Measurements from ENCODE around the gene TGFBR2. TPM values are rescaled to one million over a fixed set of nuclear protein-coding genes. Genes with fewer than 3 reads are reported as not detected.

TGFBR2 gene
- total and polyA plus RNA-seq, 10 of the 15 experiments (the other 5 are each of a cell fraction or from before 2014, with no cell fraction given): 0.02 to 0.98 (median 0.18) TPM; not detected in 1

- TF ChIP-seq, protein P1, sequence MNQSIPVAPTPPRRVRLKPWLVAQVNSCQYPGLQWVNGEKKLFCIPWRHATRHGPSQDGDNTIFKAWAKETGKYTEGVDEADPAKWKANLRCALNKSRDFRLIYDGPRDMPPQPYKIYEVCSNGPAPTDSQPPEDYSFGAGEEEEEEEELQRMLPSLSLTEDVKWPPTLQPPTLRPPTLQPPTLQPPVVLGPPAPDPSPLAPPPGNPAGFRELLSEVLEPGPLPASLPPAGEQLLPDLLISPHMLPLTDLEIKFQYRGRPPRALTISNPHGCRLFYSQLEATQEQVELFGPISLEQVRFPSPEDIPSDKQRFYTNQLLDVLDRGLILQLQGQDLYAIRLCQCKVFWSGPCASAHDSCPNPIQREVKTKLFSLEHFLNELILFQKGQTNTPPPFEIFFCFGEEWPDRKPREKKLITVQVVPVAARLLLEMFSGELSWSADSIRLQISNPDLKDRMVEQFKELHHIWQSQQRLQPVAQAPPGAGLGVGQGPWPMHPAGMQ (IDR thresholded peaks at IDR 0.05; ENCODE audit: borderline replicate concordance): no peak
- no peak for TF ChIP-seq BHLHE40 (IDR thresholded peaks at IDR 0.05; ENCODE audit: borderline replicate concordance in 1 of 2, low read depth in 2 of 2, low read length in 1 of 2)
These were observed 25.3 kb upstream of the TGFBR2 start (continued) for GRCh38 chr3:30581067-30581585.

DNA sequence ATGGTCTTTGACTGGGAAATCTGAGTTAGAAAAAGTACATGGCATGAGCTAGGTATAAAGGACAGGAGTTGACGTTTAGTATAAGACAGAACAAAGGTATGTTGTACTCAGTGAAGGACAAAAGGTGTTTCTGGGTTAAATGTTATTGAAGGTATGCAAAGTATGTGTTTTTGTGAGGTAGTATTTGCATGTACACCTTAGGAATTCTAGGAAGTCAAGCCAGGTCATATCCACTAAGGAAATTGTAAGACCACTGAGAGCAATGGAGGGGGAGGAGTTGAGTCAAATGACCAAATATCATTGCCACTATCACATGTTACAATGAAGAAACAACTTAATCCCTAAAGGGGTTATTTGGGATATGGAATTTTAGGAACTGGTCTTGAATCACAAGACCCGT is 24.4 kb upstream of the TGFBR2 start:
- 28% methylated on average over 2 of the region's 2 CpGs for WGBS (ENCODE audit: insufficient coverage, insufficient replicate concordance, low lambda C conversion rate, missing lambda C conversion rate)
- no peaks in the 10 kb centered on the region for H4K20me1 ChIP-seq (ENCODE audit: control insufficient read depth, insufficient read depth)
- RAD21 ChIA-PET (ENCODE audit: unreplicated experiment): interaction anchor here (0.6 kb wide), 1 partner anchor 18 kb away, joined by 3 read pairs; no protein-coding TSS in a partner anchor
- no peak overlapping the region for H3K9ac ChIP-seq (ENCODE audit: control insufficient read depth, insufficient read depth, low read length)
- CTCF ChIA-PET: no interaction called here
- H3K9me3 ChIP-seq (replicated peaks; ENCODE audit: control insufficient read depth, insufficient read depth, low read length): no peaks in the 10 kb centered on the region
- H3K4me2 ChIP-seq (ENCODE audit: control insufficient read depth, insufficient read depth): no peak overlapping the region
- H3K4me3 ChIP-seq: no peak overlapping the region
- BruUV-seq (replicated peaks): no TSS peak
- SMC1A ChIA-PET (ENCODE audit: uncharacterized antibody, unreplicated experiment): no interaction called here
- DNase-seq (ENCODE audit: low read depth, low spot score) (no peak), ATAC-seq (no peak), FAIRE-seq (no peak)
- H3K27me3 ChIP-seq (replicated peaks in 1 of 2; ENCODE audit: control insufficient read depth in 2 of 2, insufficient read depth in 2 of 2, low read length in 1 of 2): peaks cover 0 to 6% of the 10 kb centered on the region in 2 experiments; a peak in 1 of 4 replicates
- intact Hi-C loops (cut with micrococcal nuclease; ENCODE audit: unreplicated experiment) (no loop called here), in situ Hi-C loops (cut with MboI) (no loop called here)
- no peak overlapping the region for H2AFZ ChIP-seq (ENCODE audit: control insufficient read depth, low read depth, low read length)
- H3K79me2 ChIP-seq (ENCODE audit: control insufficient read depth, insufficient read depth, low read length): no peaks in the 10 kb centered on the region
- H3K27ac ChIP-seq (ENCODE audit: control insufficient read depth, insufficient read depth): no peak overlapping the region
- TF ChIP-seq RBBP5 (conservative IDR thresholded peaks at IDR 0.05) (no peak), ATF7 (IDR thresholded peaks at IDR 0.05; ENCODE audit: low read depth) (no peak), TCF12 (IDR thresholded peaks at IDR 0.05; ENCODE audit: low read depth, low read length) (no peak), IKZF1 (conservative IDR thresholded peaks at IDR 0.05) (no peak), CHD2 (IDR thresholded peaks at IDR 0.05; ENCODE audit: borderline replicate concordance, low read depth, low read length) (no peak)
- H3K36me3 ChIP-seq (ENCODE audit: control insufficient read depth in 2 of 2, insufficient read depth in 2 of 2, low read length in 1 of 2): no peaks in the 10 kb centered on the region
- POLR2A ChIA-PET: no interaction called here
- H3K4me1 ChIP-seq (ENCODE audit: control insufficient read depth, insufficient read depth, low read length): peaks cover 8% of the 10 kb centered on the region
